ENCODE measurements around the gene ARID1B.

GRCh38 chr6:156833755-156834154 is 56.6 kb downstream of the ARID1B start:
- no peak for TF ChIP-seq CTCF (conservative IDR thresholded peaks at IDR 0.05; ENCODE audit: low read depth, low read length)
- TF ChIP-seq EZH2 (IDR thresholded peaks at IDR 0.05; ENCODE audit: low read length, unreplicated experiment): no peak
- TF ChIP-seq EZH2phosphoT487 (IDR thresholded peaks at IDR 0.05; ENCODE audit: borderline replicate concordance, low read length): no peak
